HL-60 (cell line): Measurements from ENCODE around the gene MANBA.

Experiments used
- DNase-seq, 2 experiments: peaks; one replicate each; pipeline ENCODE4 v3.0.0-alpha.2; 2010 to 2020; ENCODE audit warnings: low read depth in 1 of 2, low spot score in 1 of 2
- H3K27ac ChIP-seq: fragments of 250-450 bp; sonication (Bioruptor Pico); replicated peaks from 2 replicates; pipeline ENCODE4 v1.5.1; 2020; ENCODE audit warnings: mild to moderate bottlenecking, moderate library complexity
- H3K27me3 ChIP-seq: fragments of 250-450 bp; sonication (Bioruptor Pico); 2 replicates; pipeline ENCODE4 v1.5.1; 2021; ENCODE audit warnings: mild to moderate bottlenecking, moderate library complexity; ENCODE audit not compliant: insufficient read depth, poor library complexity, severe bottlenecking
- H3K4me3 ChIP-seq: replicated peaks from 2 replicates; pipeline ENCODE4 v1.5.1; 2011; ENCODE audit warnings: mild to moderate bottlenecking, control low read depth, low read length; ENCODE audit not compliant: insufficient read depth
- CTCF ChIP-seq: IDR thresholded peaks from one replicate; pipeline ENCODE4 v1.5.1; 2011; ENCODE audit warnings: low read length, control low read depth, inconsistent platforms; ENCODE audit not compliant: insufficient read depth
- GABPA ChIP-seq: IDR thresholded peaks from 2 replicates; pipeline ENCODE4 v1.6.1; 2012; ENCODE audit warnings: low read depth
- POLR2AphosphoS5 ChIP-seq: IDR thresholded peaks from 2 replicates; pipeline ENCODE4 v1.6.1; 2012; ENCODE audit warnings: low read depth
- REST ChIP-seq: IDR thresholded peaks from 2 replicates; pipeline ENCODE4 v1.6.1; 2012; ENCODE audit warnings: low read depth; ENCODE audit not compliant: insufficient replicate concordance
- SPI1 ChIP-seq: IDR thresholded peaks from 2 replicates; pipeline ENCODE4 v1.6.1; 2012; ENCODE audit warnings: low read depth, mild to moderate bottlenecking, borderline replicate concordance

Gene MANBA

DNA sequence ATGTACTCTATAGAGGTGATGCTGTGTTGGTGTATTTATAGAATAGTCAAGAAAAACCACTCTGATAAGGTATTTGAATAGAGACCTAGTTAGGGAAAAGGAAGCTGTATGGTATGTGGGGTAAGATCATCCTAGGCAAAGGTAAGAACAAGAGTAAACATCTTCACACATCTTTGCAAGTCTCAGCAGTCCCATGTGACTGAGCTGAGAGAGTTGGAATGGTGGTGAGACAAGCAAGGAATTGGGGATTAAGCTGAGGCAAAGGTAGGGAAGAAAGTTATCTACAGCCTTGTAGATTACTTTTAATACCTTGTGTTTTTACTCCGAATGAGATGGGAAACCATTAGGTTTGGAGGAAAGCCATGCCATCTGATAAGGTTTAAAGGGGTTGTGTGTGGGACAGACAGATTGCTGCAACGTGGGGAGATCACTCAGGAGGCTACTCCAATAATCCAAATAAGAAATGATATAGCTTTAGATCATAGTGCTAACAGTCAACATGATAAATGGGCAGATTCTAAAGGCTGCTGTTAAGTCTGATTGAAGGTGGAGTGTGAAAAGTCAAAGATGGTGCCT is 31.7 kb upstream of the MANBA start:
- Histone ChIP-seq H3K4me3 (no peak overlapping the region), H3K27ac (no peak overlapping the region), H3K27me3 (no peaks in the 10 kb centered on the region)
- no peak for DNase-seq
- TF ChIP-seq GABPA (no peak), CTCF (no peak), POLR2AphosphoS5 (no peak), REST (no peak), SPI1 (no peak)

GRCh38 chr4:102791318-102791835 is 30.6 kb upstream of the MANBA start:
- no peak for DNase-seq
- Histone ChIP-seq H3K27ac (no peak overlapping the region), H3K4me3 (no peak overlapping the region), H3K27me3 (no peaks in the 10 kb centered on the region)
- TF ChIP-seq POLR2AphosphoS5 (peak; percentile 77), SPI1 (no peak), REST (no peak), CTCF (no peak), GABPA (no peak)

- H3K4me3 ChIP-seq = no peak overlapping the region
- DNase-seq = peak in 1 of 2 experiments; percentile 19
- no peak for TF ChIP-seq CTCF
- no peak for TF ChIP-seq REST
- TF ChIP-seq POLR2AphosphoS5 = no peak
- peak; percentile 44; the same call in 1 of the 2 replicates for TF ChIP-seq SPI1
- no peak for TF ChIP-seq GABPA
- no peaks in the 10 kb centered on the region for H3K27me3 ChIP-seq
- peak overlapping the region; percentile 37 for H3K27ac ChIP-seq
Observed at GRCh38 chr4:102789317-102789717, 28.5 kb upstream of the MANBA start.
